ENCODE measurements around the gene LUC7L3.

DNA sequence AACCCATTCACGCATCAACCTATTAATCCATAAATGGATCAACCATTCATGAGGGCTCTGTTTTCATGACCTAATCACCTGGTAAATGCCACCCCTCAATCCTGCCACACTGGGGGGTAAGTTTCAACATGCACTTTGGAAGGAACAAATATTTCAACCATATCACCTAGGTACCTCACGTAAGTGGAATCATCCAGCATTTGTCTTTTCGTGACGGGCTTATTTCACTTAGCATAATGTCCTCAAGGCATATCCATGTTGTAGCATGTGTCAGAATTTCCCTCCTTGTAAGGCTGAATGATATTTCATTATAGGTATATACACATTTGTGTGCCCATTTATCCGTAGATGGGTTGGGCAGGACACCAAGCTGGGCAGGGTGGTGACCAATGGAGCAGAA lies 47.3 kb upstream of the LUC7L3 start:
- TF ChIP-seq, protein P1, sequence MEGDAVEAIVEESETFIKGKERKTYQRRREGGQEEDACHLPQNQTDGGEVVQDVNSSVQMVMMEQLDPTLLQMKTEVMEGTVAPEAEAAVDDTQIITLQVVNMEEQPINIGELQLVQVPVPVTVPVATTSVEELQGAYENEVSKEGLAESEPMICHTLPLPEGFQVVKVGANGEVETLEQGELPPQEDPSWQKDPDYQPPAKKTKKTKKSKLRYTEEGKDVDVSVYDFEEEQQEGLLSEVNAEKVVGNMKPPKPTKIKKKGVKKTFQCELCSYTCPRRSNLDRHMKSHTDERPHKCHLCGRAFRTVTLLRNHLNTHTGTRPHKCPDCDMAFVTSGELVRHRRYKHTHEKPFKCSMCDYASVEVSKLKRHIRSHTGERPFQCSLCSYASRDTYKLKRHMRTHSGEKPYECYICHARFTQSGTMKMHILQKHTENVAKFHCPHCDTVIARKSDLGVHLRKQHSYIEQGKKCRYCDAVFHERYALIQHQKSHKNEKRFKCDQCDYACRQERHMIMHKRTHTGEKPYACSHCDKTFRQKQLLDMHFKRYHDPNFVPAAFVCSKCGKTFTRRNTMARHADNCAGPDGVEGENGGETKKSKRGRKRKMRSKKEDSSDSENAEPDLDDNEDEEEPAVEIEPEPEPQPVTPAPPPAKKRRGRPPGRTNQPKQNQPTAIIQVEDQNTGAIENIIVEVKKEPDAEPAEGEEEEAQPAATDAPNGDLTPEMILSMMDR (IDR thresholded peaks at IDR 0.05), result no peak
- TF ChIP-seq EZH2 (IDR thresholded peaks at IDR 0.05; ENCODE audit: borderline replicate concordance, insufficient read depth, low read depth, low read length, poor library complexity, severe bottlenecking), result no peak

Measured in B cell (primary cell).